Trophoblast cell (in vitro differentiated cells and primary cell): ENCODE results near the gene HDGFL2.

Experiments used
- DNase-seq, 2 donors: peaks; one replicate each; pipeline ENCODE4 v3.0.0-alpha.2; 2016
- H2AFZ ChIP-seq: 2 replicates; pipeline ENCODE4 v1.6.1; 2013; ENCODE audit warnings: low read length, moderate library complexity, mild to moderate bottlenecking; ENCODE audit not compliant: insufficient read depth, poor library complexity
- H2AK5ac ChIP-seq: 2 replicates; pipeline ENCODE4 v1.6.1; 2013; ENCODE audit warnings: mild to moderate bottlenecking, low read length
- H2BK120ac ChIP-seq: 2 replicates; pipeline ENCODE4 v1.6.1; 2013; ENCODE audit warnings: low read length, mild to moderate bottlenecking, moderate library complexity; ENCODE audit not compliant: insufficient read depth, poor library complexity
- H2BK12ac ChIP-seq: 2 replicates; pipeline ENCODE4 v1.6.1; 2013; ENCODE audit warnings: mild to moderate bottlenecking, low read length, moderate library complexity
- H2BK5ac ChIP-seq: 2 replicates; pipeline ENCODE4 v1.6.1; 2013; ENCODE audit warnings: low read length, low read depth, moderate library complexity, mild to moderate bottlenecking; ENCODE audit not compliant: poor library complexity
- H3K14ac ChIP-seq: 2 replicates; pipeline ENCODE4 v1.6.1; 2013; ENCODE audit warnings: mild to moderate bottlenecking, low read length
- H3K18ac ChIP-seq: 2 replicates; pipeline ENCODE4 v1.6.1; 2013; ENCODE audit warnings: mild to moderate bottlenecking, low read length
- H3K23ac ChIP-seq: 2 replicates; pipeline ENCODE4 v1.6.1; 2013; ENCODE audit warnings: low read length
- H3K27ac ChIP-seq: 2 replicates; pipeline ENCODE4 v1.5.1; 2013; ENCODE audit warnings: low read depth, mild to moderate bottlenecking, inconsistent platforms, low read length, moderate library complexity
- H3K27me3 ChIP-seq: 2 replicates; pipeline ENCODE4 v1.6.1; 2013; ENCODE audit warnings: inconsistent platforms, mild to moderate bottlenecking, low read length, moderate library complexity; ENCODE audit not compliant: insufficient read depth
- H3K36me3 ChIP-seq, 2 experiments: 1 replicate in 1 of 2; 2 replicates in 1 of 2; pipeline ENCODE4 v1.6.1; 2013; ENCODE audit warnings: low read length in 2 of 2, mild to moderate bottlenecking in 2 of 2, moderate library complexity in 1 of 2; ENCODE audit not compliant: insufficient read depth in 2 of 2, control insufficient read depth in 1 of 2
- H3K4ac ChIP-seq: 2 replicates; pipeline ENCODE4 v1.6.1; 2013; ENCODE audit warnings: low read depth, mild to moderate bottlenecking, low read length, moderate library complexity
- H3K4me1 ChIP-seq, 2 experiments: 1 replicate in 1 of 2; 2 replicates in 1 of 2; pipeline ENCODE4 v1.6.1; 2013; ENCODE audit warnings: low read length in 2 of 2, mild to moderate bottlenecking in 2 of 2, moderate library complexity in 1 of 2; ENCODE audit not compliant: insufficient read depth in 2 of 2, control insufficient read depth in 1 of 2
- H3K4me2 ChIP-seq: 2 replicates; pipeline ENCODE4 v1.6.1; 2013; ENCODE audit warnings: inconsistent platforms, mild to moderate bottlenecking, low read length, moderate library complexity
- H3K4me3 ChIP-seq: 2 replicates; pipeline ENCODE4 v1.5.1; 2013; ENCODE audit warnings: mild to moderate bottlenecking, low read depth, low read length, inconsistent platforms
- H3K79me1 ChIP-seq: one replicate; pipeline ENCODE4 v1.6.1; 2013; ENCODE audit warnings: low read length
- H3K79me2 ChIP-seq: 2 replicates; pipeline ENCODE4 v1.6.1; 2013; ENCODE audit warnings: low read length, mild to moderate bottlenecking; ENCODE audit not compliant: control insufficient read depth, insufficient read depth, poor library complexity
- H3K9ac ChIP-seq: 2 replicates; pipeline ENCODE4 v1.6.1; 2013; ENCODE audit warnings: mild to moderate bottlenecking, low read length
- H3K9me3 ChIP-seq: 2 replicates; pipeline ENCODE4 v1.6.1; 2013; ENCODE audit warnings: low read depth, mild to moderate bottlenecking, control low read depth, inconsistent platforms, low read length; ENCODE audit not compliant: insufficient read depth
- H4K12ac ChIP-seq: 2 replicates; pipeline ENCODE4 v1.6.1; 2013; ENCODE audit warnings: low read depth, mild to moderate bottlenecking, low read length, moderate library complexity
- H4K8ac ChIP-seq: 2 replicates; pipeline ENCODE4 v1.6.1; 2013; ENCODE audit warnings: low read depth, mild to moderate bottlenecking, low read length, moderate library complexity
- H4K91ac ChIP-seq: one replicate; pipeline ENCODE4 v1.6.1; 2013; ENCODE audit warnings: low read depth, mild to moderate bottlenecking, low read length, moderate library complexity
- WGBS: extraction: QIAGEN DNeasy Blood & Tissue Kit; methylation state at CpG from one replicate; pipeline ENCODE4 v1.1.7; 2013; ENCODE audit warnings: missing lambda C conversion rate; ENCODE audit not compliant: insufficient read length, insufficient coverage; ENCODE audit errors: extremely low coverage; 5-methylcytosine and 5-hydroxymethylcytosine counted together

The HDGFL2 gene

GRCh38 chr19:4492337-4493103 lies 20.4 kb downstream of the HDGFL2 start:
- H3K79me1 ChIP-seq, result no peaks in the 10 kb centered on the region
- no peak overlapping the region for H4K8ac ChIP-seq
- H2BK5ac ChIP-seq, result no peak overlapping the region
- no CpG with 5 or more reads among the region's 3 CpGs for WGBS
- no peak overlapping the region for H4K91ac ChIP-seq
- peaks cover 10% of the 10 kb centered on the region for H3K9me3 ChIP-seq
- no peak overlapping the region for H2BK12ac ChIP-seq
- H4K12ac ChIP-seq, result no peak overlapping the region
- no peaks in the 10 kb centered on the region for H3K4me1 ChIP-seq
- no peak overlapping the region for H3K27ac ChIP-seq
- H2BK120ac ChIP-seq, result no peak overlapping the region
- no peaks in the 10 kb centered on the region for H3K79me2 ChIP-seq
- no peak overlapping the region for H3K4ac ChIP-seq
- H3K23ac ChIP-seq, result peak overlapping the region; percentile 97
- no peaks in the 10 kb centered on the region for H3K27me3 ChIP-seq
- peaks cover 73 to 77% of the 10 kb centered on the region in 2 experiments for H3K36me3 ChIP-seq
- no peak for DNase-seq
- H3K4me2 ChIP-seq, result no peak overlapping the region
- no peak overlapping the region for H3K14ac ChIP-seq
- H3K18ac ChIP-seq, result no peak overlapping the region
- H2AK5ac ChIP-seq, result no peak overlapping the region
- no peak overlapping the region for H2AFZ ChIP-seq
- peak overlapping the region; percentile 31 for H3K4me3 ChIP-seq
- no peak overlapping the region for H3K9ac ChIP-seq

- Histone ChIP-seq H3K23ac (no peak overlapping the region), H3K79me2 (no peaks in the 10 kb centered on the region), H3K4me3 (peak overlapping the region; percentile 31), H4K91ac (no peak overlapping the region), H2BK5ac (no peak overlapping the region), H4K8ac (no peak overlapping the region), H3K4ac (no peak overlapping the region), H3K27me3 (no peaks in the 10 kb centered on the region), H3K79me1 (no peaks in the 10 kb centered on the region), H3K18ac (no peak overlapping the region), H2BK120ac (no peak overlapping the region), H4K12ac (no peak overlapping the region), H2AFZ (no peak overlapping the region), H3K9ac (no peak overlapping the region), H3K4me2 (no peak overlapping the region), H3K4me1 (no peaks in the 10 kb centered on the region), H2BK12ac (no peak overlapping the region), H3K14ac (no peak overlapping the region), H3K9me3 (peaks cover 10% of the 10 kb centered on the region), H2AK5ac (no peak overlapping the region), H3K27ac (no peak overlapping the region), H3K36me3 (peaks cover 77 to 80% of the 10 kb centered on the region in 2 experiments)
- DNase-seq, result no peak
- no CpG with 5 or more reads among the region's 41 CpGs for WGBS
These were observed 21.2 kb downstream of the HDGFL2 start for GRCh38 chr19:4493104-4493928.

DNA sequence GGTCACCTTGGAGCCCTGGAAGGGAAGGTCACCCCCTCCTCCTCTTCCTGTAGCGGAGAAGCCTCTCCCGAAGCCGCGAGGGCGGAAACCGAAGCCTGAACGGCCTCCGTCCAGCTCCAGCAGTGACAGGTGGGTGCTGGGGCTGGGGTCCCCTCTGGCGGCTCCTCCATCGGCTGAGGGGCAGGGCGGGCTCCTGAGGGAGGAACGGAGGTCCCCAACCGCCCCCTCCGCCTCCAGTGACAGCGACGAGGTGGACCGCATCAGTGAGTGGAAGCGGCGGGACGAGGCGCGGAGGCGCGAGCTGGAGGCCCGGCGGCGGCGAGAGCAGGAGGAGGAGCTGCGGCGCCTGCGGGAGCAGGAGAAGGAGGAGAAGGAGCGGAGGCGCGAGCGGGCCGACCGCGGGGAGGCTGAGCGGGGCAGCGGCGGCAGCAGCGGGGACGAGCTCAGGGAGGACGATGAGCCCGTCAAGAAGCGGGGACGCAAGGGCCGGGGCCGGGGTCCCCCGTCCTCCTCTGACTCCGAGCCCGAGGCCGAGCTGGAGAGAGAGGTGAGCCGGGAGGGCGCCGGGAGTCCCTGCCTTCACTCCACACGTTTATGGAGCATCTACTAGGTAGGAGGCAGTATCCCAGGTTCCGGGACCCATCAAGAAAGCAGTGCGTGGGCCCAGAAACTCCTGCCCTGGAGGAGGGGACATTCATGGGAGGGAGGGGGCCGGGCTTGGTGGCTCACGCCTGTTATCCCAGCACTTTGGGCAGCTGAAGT lies 22.0 kb downstream of the HDGFL2 start:
- Histone ChIP-seq H3K14ac (no peak overlapping the region), H3K27ac (no peak overlapping the region), H3K9me3 (peaks cover 10% of the 10 kb centered on the region), H2AFZ (no peak overlapping the region), H4K8ac (no peak overlapping the region), H3K4ac (no peak overlapping the region), H2BK12ac (no peak overlapping the region), H2BK5ac (no peak overlapping the region), H3K9ac (no peak overlapping the region), H2AK5ac (no peak overlapping the region), H3K79me2 (no peaks in the 10 kb centered on the region), H4K12ac (no peak overlapping the region), H2BK120ac (no peak overlapping the region), H3K36me3 (peaks cover 77 to 82% of the 10 kb centered on the region in 2 experiments), H3K27me3 (no peaks in the 10 kb centered on the region), H3K23ac (no peak overlapping the region), H3K4me3 (no peak overlapping the region), H3K4me2 (no peak overlapping the region), H3K79me1 (no peaks in the 10 kb centered on the region), H3K4me1 (no peaks in the 10 kb centered on the region), H4K91ac (no peak overlapping the region), H3K18ac (no peak overlapping the region)
- no CpG with 5 or more reads among the region's 61 CpGs for WGBS
- DNase-seq, result no peak

DNA sequence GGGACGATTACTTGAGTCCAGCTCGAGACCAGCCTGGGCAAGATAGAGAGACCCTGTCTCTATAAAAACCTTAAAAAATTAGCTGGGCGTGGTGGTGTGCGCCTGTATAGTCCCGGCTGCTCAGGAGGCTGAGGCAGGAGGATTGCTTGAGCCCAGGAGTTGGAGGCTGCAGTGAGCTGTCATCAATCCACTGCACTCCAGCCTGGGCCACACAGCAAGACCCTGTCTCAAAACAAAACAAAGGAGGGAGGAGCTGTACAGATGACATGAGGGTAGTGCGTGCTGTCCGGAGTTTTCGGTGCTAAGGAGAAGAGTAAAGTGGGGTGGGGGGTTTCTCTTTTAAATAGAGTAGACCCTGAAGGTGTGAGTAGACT lies 22.6 kb downstream of the HDGFL2 start:
- Histone ChIP-seq H4K12ac (no peak overlapping the region), H3K36me3 (peaks cover 76 to 85% of the 10 kb centered on the region in 2 experiments), H3K9ac (no peak overlapping the region), H2BK5ac (no peak overlapping the region), H3K4me3 (no peak overlapping the region), H3K14ac (no peak overlapping the region), H3K4me1 (no peaks in the 10 kb centered on the region), H4K91ac (no peak overlapping the region), H3K23ac (no peak overlapping the region), H3K4ac (no peak overlapping the region), H2AK5ac (no peak overlapping the region), H4K8ac (no peak overlapping the region), H3K27ac (no peak overlapping the region), H3K4me2 (no peak overlapping the region), H2AFZ (no peak overlapping the region), H3K9me3 (peaks cover 10% of the 10 kb centered on the region), H3K79me1 (no peaks in the 10 kb centered on the region), H2BK12ac (no peak overlapping the region), H3K18ac (no peak overlapping the region), H3K79me2 (no peaks in the 10 kb centered on the region), H3K27me3 (no peaks in the 10 kb centered on the region), H2BK120ac (no peak overlapping the region)
- no peak for DNase-seq
- WGBS, result no CpG with 5 or more reads among the region's 8 CpGs
